Measurements from ENCODE around the gene LRRC37A2.
"Not testable (repeated sequence)": the region's sequence is repeated elsewhere in the genome, so short reads cannot be mapped to it uniquely, and the experiment has no call there.

Gene LRRC37A2

GRCh38 chr17:46512168-46512567 is at the start of gene LRRC37A2:
Gene LRRC37A2, plus strand, starts transcription at chr17:46512468. Its CDS starts 245 bp downstream, at chr17:46512713.
- not testable (repeated sequence) for DNase-seq

- DNase-seq, result not testable (repeated sequence)
These were observed 44.6 kb upstream of the LRRC37A2 start for GRCh38 chr17:46467618-46468017.

- not testable (repeated sequence) for DNase-seq
These were observed 37.8 kb upstream of the LRRC37A2 start for GRCh38 chr17:46474489-46474888.

GRCh38 chr17:46475583-46475982 is 36.7 kb upstream of the LRRC37A2 start:
- DNase-seq, result not testable (repeated sequence)

- not testable (repeated sequence) for DNase-seq
These were observed 33.4 kb upstream of the LRRC37A2 start for GRCh38 chr17:46478823-46479222.

GRCh38 chr17:46481310-46481709 is 31.0 kb upstream of the LRRC37A2 start:
- not testable (repeated sequence) for DNase-seq

- not testable (repeated sequence) for DNase-seq
These were observed 20.2 kb upstream of the LRRC37A2 start for GRCh38 chr17:46492021-46492420.

GRCh38 chr17:46499437-46500139 is 12.7 kb upstream of the LRRC37A2 start:
- DNase-seq, result not testable (repeated sequence)

GRCh38 chr17:46505896-46506295 is 6.4 kb upstream of the LRRC37A2 start:
- DNase-seq, result not testable (repeated sequence)

- not testable (repeated sequence) for DNase-seq
These were observed 22.4 kb downstream of the LRRC37A2 start for GRCh38 chr17:46534716-46535115.

- DNase-seq, result not testable (repeated sequence)
These were observed 36.3 kb downstream of the LRRC37A2 start for GRCh38 chr17:46548607-46549006.

GRCh38 chr17:46559155-46559554 is 46.9 kb downstream of the LRRC37A2 start:
- not testable (repeated sequence) for DNase-seq

- DNase-seq, result not testable (repeated sequence)
These were observed 47.8 kb downstream of the LRRC37A2 start for GRCh38 chr17:46560048-46560447.

GRCh38 chr17:46566284-46566683 is 54.0 kb downstream of the LRRC37A2 start:
- DNase-seq, result not testable (repeated sequence)

GRCh38 chr17:46566980-46567379 is 54.7 kb downstream of the LRRC37A2 start:
- DNase-seq, result not testable (repeated sequence)

- not testable (repeated sequence) for DNase-seq
These were observed 59.5 kb downstream of the LRRC37A2 start for GRCh38 chr17:46571796-46572195.

- DNase-seq, result not testable (repeated sequence)
These were observed 67.1 kb downstream of the LRRC37A2 start, which contains the start of gene ARL17A for GRCh38 chr17:46579083-46580075. Gene ARL17A, minus strand, starts transcription at chr17:46579691. Its CDS starts 3,369 bp downstream, at chr17:46576322.

GRCh38 chr17:46580082-46580481 is 67.8 kb downstream of the LRRC37A2 start:
- DNase-seq, result not testable (repeated sequence)

GRCh38 chr17:46585444-46585843 is 73.2 kb downstream of the LRRC37A2 start:
- DNase-seq, result not testable (repeated sequence)

GRCh38 chr17:46590157-46591146 is 78.2 kb downstream of the LRRC37A2 start, which contains the start of gene NSF:
Gene NSF, plus strand, starts transcription at chr17:46590669. Its CDS starts 107 bp downstream, at chr17:46590776.
- not testable (repeated sequence) for DNase-seq

GRCh38 chr17:46591332-46591731 is 79.1 kb downstream of the LRRC37A2 start:
- DNase-seq, result not testable (repeated sequence)

Data from DMS79 treated with DMSO at 0.1 percent for 48 hours (cell line).